Smooth muscle cell (in vitro differentiated cells): ENCODE measurements around the gene HCFC1. TPM values are rescaled to one million over a fixed set of nuclear protein-coding genes. Genes with fewer than 3 reads are reported as not detected.

Source experiments
- DNase-seq: peaks from one replicate; lab custom pipeline; 2025; ENCODE audit not compliant: unreplicated experiment; lab: John Stamatoyannopoulos, UW
- H2AFZ ChIP-seq: fragments of 200-600 bp; sonication (generic); 2 replicates; pipeline ENCODE4 v1.6.0; 2016; ENCODE audit warnings: antibody characterized with exemption, low read depth, mild to moderate bottlenecking
- H3F3A ChIP-seq: fragments of 200-600 bp; sonication (generic); 2 replicates; pipeline ENCODE4 v1.6.0; 2017; ENCODE audit warnings: antibody characterized with exemption, low read depth
- H3K27ac ChIP-seq: fragments of 200-600 bp; sonication (generic); 2 replicates; pipeline ENCODE4 v1.5.1; 2016; ENCODE audit warnings: low read depth, mild to moderate bottlenecking
- H3K27me3 ChIP-seq: fragments of 200-600 bp; sonication (generic); 2 replicates; pipeline ENCODE4 v1.6.1; 2016; ENCODE audit warnings: low read depth, mild to moderate bottlenecking
- H3K36me3 ChIP-seq: fragments of 200-600 bp; sonication (generic); 2 replicates; pipeline ENCODE4 v1.5.1; 2016; ENCODE audit warnings: low read depth
- H3K4me1 ChIP-seq: fragments of 200-600 bp; sonication (generic); 2 replicates; pipeline ENCODE4 v1.5.1; 2016; ENCODE audit warnings: low read depth
- H3K4me2 ChIP-seq: fragments of 200-600 bp; sonication (generic); 2 replicates; pipeline ENCODE4 v1.6.0; 2016; ENCODE audit warnings: mild to moderate bottlenecking
- H3K4me3 ChIP-seq: fragments of 200-600 bp; sonication (generic); 2 replicates; pipeline ENCODE4 v1.5.1; 2016; ENCODE audit warnings: mild to moderate bottlenecking
- H3K79me2 ChIP-seq: fragments of 200-600 bp; sonication (generic); 2 replicates; pipeline ENCODE4 v1.6.0; 2016; ENCODE audit warnings: low read depth, mild to moderate bottlenecking
- H3K9ac ChIP-seq: fragments of 200-600 bp; sonication (generic); 2 replicates; pipeline ENCODE4 v1.6.0; 2016; ENCODE audit warnings: low read depth
- H3K9me3 ChIP-seq: fragments of 200-600 bp; sonication (generic); replicated peaks from 2 replicates; pipeline ENCODE4 v1.5.1; 2016; ENCODE audit warnings: low read depth
- H4K20me1 ChIP-seq: fragments of 200-600 bp; sonication (generic); 2 replicates; pipeline ENCODE4 v1.6.0; 2016; ENCODE audit warnings: low read depth
- WGBS: methylation state at CpG from one replicate; pipeline ENCODE4 v1.1.7; 2016; ENCODE audit warnings: low lambda C conversion rate; 5-methylcytosine and 5-hydroxymethylcytosine counted together
- polyA plus RNA-seq: library from polyadenylated mRNA; unstranded; fragments of >200 nt; fragmentation: Nextera tagmentation; extraction: Ambion mirVana; gene quantifications from 2 replicates; pipeline ENCODE4 v1.2.1, GENCODE V29; 2016
- total RNA-seq: library from RNA; depleted of rRNA; stranded (reverse); fragments of >200 nt; gene quantifications from 2 replicates; pipeline ENCODE4 v1.2.3, GENCODE V29; 2014
- TF ChIP-seq, protein P1 (sequence below): fragments of 200-600 bp; sonication (generic); IDR thresholded peaks from 2 replicates; pipeline ENCODE4 v1.5.1; 2017; ENCODE audit warnings: borderline replicate concordance, mild to moderate bottlenecking, antibody characterized with exemption; ENCODE audit not compliant: insufficient read depth, poor library complexity, severe bottlenecking

HCFC1 gene
- total and polyA plus RNA-seq, 2 experiments from 2014 or later, result 22.8 to 23.3 TPM

DNA sequence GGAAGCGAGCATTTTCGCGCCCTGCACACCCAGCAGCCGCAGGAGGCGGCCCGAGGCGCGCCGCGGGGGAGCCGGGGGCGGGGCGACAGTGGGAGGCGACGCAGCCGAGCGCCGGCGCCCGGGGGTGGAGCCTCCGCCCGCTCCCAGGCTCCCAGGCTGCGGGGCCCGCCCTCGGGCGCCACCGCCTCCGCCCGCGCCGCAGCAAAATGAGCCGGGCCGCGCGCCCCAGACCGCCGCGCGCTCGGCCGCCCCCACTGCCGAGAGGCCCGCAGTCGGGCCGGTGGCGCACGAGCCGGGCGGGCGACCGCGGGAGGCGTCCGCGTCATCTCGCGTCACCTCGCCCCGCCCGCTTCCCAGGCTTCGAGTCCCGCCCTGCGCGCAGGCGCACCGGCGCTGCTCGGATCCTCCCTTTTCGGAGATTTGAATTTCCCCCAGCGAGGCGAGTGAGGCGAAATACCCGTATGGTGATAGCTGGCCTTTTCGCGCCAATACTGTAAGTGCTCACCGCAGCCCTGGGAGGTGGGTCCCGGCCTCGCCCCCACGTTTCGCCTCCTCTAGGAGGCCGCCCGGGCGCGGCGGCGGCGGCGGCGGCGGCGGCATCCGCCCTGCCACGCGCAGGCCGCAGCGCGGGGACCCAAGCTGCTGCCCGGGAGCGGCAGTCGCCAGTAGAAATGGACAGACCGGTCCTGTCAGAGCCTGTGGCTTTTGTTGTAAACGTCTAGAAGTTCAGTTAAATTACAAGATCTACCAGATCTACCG, 929 bp upstream of the HCFC1 start, which contains the start of gene TMEM187:
TMEM187 (plus strand) TSS at position 387 of the 759 bp plus-strand sequence. CDS start 9,309 bp downstream, outside the sequence.
- H3K36me3 ChIP-seq, result no peaks in the 10 kb centered on the region
- no peak within 1 kb of the TSS for H2AFZ ChIP-seq
- peaks cover 30% of the 10 kb centered on the region for H4K20me1 ChIP-seq
- peak within 1 kb of the TSS; percentile 72 for H3K4me3 ChIP-seq
- peak within 1 kb of the TSS; percentile 99 for H3K27ac ChIP-seq
- H3K79me2 ChIP-seq, result peaks cover 22% of the 10 kb centered on the region
- no peaks in the 10 kb centered on the region for H3F3A ChIP-seq
- TF ChIP-seq, protein P1, sequence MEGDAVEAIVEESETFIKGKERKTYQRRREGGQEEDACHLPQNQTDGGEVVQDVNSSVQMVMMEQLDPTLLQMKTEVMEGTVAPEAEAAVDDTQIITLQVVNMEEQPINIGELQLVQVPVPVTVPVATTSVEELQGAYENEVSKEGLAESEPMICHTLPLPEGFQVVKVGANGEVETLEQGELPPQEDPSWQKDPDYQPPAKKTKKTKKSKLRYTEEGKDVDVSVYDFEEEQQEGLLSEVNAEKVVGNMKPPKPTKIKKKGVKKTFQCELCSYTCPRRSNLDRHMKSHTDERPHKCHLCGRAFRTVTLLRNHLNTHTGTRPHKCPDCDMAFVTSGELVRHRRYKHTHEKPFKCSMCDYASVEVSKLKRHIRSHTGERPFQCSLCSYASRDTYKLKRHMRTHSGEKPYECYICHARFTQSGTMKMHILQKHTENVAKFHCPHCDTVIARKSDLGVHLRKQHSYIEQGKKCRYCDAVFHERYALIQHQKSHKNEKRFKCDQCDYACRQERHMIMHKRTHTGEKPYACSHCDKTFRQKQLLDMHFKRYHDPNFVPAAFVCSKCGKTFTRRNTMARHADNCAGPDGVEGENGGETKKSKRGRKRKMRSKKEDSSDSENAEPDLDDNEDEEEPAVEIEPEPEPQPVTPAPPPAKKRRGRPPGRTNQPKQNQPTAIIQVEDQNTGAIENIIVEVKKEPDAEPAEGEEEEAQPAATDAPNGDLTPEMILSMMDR, result no peak
- H3K9ac ChIP-seq, result peak within 1 kb of the TSS; percentile 99
- no peaks in the 10 kb centered on the region for H3K27me3 ChIP-seq
- peak; percentile 48 for DNase-seq
- H3K4me2 ChIP-seq, result peak within 1 kb of the TSS; percentile 87
- no peaks in the 10 kb centered on the region for H3K4me1 ChIP-seq
- 61% methylated on average over 74 of the region's 103 CpGs for WGBS
- no peaks in the 10 kb centered on the region for H3K9me3 ChIP-seq

DNA sequence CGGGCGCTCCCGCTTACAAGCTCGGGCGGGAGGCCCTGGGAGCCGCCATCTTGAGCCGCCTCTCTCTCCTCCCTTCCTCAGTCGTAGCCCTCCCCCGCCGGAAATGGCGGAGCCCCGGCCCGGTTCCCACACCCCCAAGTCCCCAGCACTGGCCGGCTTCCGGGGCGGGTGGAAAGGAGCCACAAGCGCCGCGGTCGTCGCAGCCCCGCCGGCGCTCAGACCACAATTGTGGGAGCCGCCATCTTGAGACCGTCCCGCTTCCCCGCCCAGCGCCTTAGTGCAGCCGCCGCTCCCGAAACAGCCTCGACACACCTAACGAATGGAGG, 531 bp downstream of the HCFC1 start:
- H3K4me3 ChIP-seq, result peak overlapping the region; percentile 72
- H2AFZ ChIP-seq, result no peak overlapping the region
- H3K9me3 ChIP-seq, result no peaks in the 10 kb centered on the region
- peak overlapping the region; percentile 80 for H3K4me2 ChIP-seq
- no peaks in the 10 kb centered on the region for H3K36me3 ChIP-seq
- H4K20me1 ChIP-seq, result peaks cover 45% of the 10 kb centered on the region
- DNase-seq, result peak; percentile 49
- H3K9ac ChIP-seq, result peak overlapping the region; percentile 99
- peaks cover 37% of the 10 kb centered on the region for H3K79me2 ChIP-seq
- H3F3A ChIP-seq, result no peaks in the 10 kb centered on the region
- H3K27me3 ChIP-seq, result no peaks in the 10 kb centered on the region
- TF ChIP-seq, protein P1, result no peak
- H3K27ac ChIP-seq, result peak overlapping the region; percentile 99
- no peaks in the 10 kb centered on the region for H3K4me1 ChIP-seq
- 53% methylated on average over 17 of the region's 34 CpGs for WGBS

DNA sequence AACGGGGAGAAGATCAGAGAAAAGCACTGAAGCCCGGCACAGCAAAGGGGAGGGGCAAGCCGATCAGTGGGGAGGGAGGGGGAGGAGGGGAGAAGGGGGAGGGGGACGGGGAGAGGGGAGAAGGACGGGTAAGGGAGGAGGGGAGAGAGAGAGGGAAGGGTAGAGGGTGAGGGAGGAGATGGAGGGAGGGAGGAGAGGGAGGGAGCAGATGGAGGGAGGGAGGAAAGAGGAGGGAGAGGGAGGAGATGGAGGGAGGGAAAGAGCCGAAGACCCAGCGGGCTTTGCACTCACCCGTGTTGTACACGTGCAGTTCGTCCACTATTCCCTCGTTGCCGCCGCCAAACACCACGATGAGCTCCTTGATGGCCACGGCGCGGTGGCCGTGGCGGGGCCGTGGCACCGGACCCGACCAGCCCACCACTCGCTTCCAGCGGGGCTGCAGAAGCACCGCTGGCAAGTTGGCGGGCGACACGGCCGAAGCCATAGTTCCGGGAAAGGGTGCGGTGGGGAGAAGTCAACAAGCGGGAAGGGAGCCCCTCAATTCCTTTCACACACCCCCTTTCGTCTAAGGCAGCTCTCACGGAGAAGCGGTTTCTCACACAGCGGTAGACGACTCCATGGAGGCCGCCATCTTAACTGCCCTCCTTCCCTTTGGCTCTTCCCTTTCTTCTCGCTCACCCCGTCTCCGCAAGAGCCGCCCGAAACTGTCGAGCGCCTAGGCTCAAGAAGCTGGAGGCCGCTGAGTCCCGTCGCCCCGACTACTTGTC, 1.1 kb downstream of the HCFC1 start:
- H3K36me3 ChIP-seq, result no peaks in the 10 kb centered on the region
- peak overlapping the region; percentile 99 for H3K9ac ChIP-seq
- WGBS, result 45% methylated on average over 39 of the region's 49 CpGs
- H2AFZ ChIP-seq, result no peak overlapping the region
- DNase-seq, result no peak
- H3K27ac ChIP-seq, result peak overlapping the region; percentile 99
- TF ChIP-seq, protein P1, result no peak
- no peaks in the 10 kb centered on the region for H3K4me1 ChIP-seq
- peak overlapping the region; percentile 72 for H3K4me3 ChIP-seq
- no peaks in the 10 kb centered on the region for H3K9me3 ChIP-seq
- H3K27me3 ChIP-seq, result no peaks in the 10 kb centered on the region
- peaks cover 42% of the 10 kb centered on the region for H3K79me2 ChIP-seq
- peak overlapping the region; percentile 84 for H3K4me2 ChIP-seq
- no peaks in the 10 kb centered on the region for H3F3A ChIP-seq
- H4K20me1 ChIP-seq, result peaks cover 50% of the 10 kb centered on the region
